ENCODE results near the gene PLAU.

DNA sequence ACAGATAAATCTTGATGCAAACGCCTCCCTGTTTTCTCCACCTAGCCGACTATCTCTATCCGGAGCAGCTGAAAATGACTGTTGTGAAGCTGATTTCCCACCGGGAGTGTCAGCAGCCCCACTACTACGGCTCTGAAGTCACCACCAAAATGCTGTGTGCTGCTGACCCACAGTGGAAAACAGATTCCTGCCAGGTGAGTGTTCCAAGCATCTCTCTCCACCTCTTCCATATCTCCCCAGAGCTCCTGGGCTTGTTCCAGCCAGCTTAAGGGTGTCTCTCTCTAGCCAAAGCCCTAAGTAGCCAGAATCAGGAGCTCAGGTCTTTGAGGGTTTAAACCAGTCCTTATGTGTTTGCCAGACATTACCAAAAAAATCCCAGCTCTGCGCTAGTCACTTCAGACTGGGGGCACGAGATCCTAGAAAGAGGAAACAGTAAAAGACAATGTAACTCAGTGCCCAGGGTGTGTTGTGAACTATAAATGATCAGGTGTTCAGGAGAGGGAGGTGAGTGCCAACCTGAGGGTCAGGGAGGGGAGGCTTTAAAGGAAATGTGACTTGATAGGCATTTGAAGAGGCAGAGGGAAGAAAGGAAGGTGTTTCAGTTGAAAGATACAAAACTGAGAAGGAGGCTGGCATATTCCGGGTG lies 4.4 kb downstream of the PLAU start:
- TF ChIP-seq EZH2 (IDR thresholded peaks at IDR 0.05; ENCODE audit: borderline replicate concordance, low read depth, low read length, severe bottlenecking), result no peak
- TF ChIP-seq MYC (IDR thresholded peaks at IDR 0.05; ENCODE audit: low read depth, low read length), result no peak
- TF ChIP-seq, protein P1, sequence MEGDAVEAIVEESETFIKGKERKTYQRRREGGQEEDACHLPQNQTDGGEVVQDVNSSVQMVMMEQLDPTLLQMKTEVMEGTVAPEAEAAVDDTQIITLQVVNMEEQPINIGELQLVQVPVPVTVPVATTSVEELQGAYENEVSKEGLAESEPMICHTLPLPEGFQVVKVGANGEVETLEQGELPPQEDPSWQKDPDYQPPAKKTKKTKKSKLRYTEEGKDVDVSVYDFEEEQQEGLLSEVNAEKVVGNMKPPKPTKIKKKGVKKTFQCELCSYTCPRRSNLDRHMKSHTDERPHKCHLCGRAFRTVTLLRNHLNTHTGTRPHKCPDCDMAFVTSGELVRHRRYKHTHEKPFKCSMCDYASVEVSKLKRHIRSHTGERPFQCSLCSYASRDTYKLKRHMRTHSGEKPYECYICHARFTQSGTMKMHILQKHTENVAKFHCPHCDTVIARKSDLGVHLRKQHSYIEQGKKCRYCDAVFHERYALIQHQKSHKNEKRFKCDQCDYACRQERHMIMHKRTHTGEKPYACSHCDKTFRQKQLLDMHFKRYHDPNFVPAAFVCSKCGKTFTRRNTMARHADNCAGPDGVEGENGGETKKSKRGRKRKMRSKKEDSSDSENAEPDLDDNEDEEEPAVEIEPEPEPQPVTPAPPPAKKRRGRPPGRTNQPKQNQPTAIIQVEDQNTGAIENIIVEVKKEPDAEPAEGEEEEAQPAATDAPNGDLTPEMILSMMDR (IDR thresholded peaks at IDR 0.05; ENCODE audit: extremely low read depth in 1 of 2, insufficient read depth in 1 of 2, low read depth in 1 of 2, low read length in 2 of 2), result no peak
- TF ChIP-seq POLR2AphosphoS5 (IDR thresholded peaks at IDR 0.05; ENCODE audit: insufficient read depth, low read depth, low read length), result no peak
- no peak for TF ChIP-seq POLR2A (IDR thresholded peaks at IDR 0.05; ENCODE audit: low read depth, low read length)
- no peak for TF ChIP-seq JUN (IDR thresholded peaks at IDR 0.05; ENCODE audit: borderline replicate concordance, insufficient read depth, insufficient read length, low read depth)
- TF ChIP-seq, protein P2, sequence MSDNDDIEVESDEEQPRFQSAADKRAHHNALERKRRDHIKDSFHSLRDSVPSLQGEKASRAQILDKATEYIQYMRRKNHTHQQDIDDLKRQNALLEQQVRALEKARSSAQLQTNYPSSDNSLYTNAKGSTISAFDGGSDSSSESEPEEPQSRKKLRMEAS (IDR thresholded peaks at IDR 0.05; ENCODE audit: insufficient read depth, insufficient read length), result no peak
- no peak for TF ChIP-seq FOS (IDR thresholded peaks at IDR 0.05; ENCODE audit: borderline replicate concordance, insufficient read depth, low read length)
- no peak for TF ChIP-seq GATA2 (IDR thresholded peaks at IDR 0.05; ENCODE audit: insufficient read depth, insufficient read length, low read depth, low read length)
